SU-DHL-6 (cell line): Measurements from ENCODE around the gene CTSG.

Experiments
- H2AFZ ChIP-seq: fragments of 200-600 bp; sonication (generic); 2 replicates; pipeline ENCODE4 v1.6.1; 2014; ENCODE audit warnings: low read depth, mild to moderate bottlenecking, moderate library complexity, mixed read lengths, antibody characterized with exemption, low read length; ENCODE audit not compliant: severe bottlenecking
- H3F3A ChIP-seq: fragments of 200-600 bp; shearing (Covaris generic); 2 replicates; pipeline ENCODE4 v1.6.0; 2016; ENCODE audit warnings: antibody characterized with exemption, mild to moderate bottlenecking; ENCODE audit not compliant: insufficient read depth
- H3K27ac ChIP-seq: fragments of 200-600 bp; sonication (generic); 2 replicates; pipeline ENCODE4 v1.5.1; 2016; ENCODE audit warnings: low read depth, mild to moderate bottlenecking, low read length, moderate library complexity, mixed read lengths
- H3K27me3 ChIP-seq: fragments of 200-600 bp; sonication (generic), shearing (Covaris generic); 2 replicates; pipeline ENCODE4 v1.6.0; 2014; ENCODE audit warnings: mild to moderate bottlenecking, low read length
- H3K36me3 ChIP-seq: fragments of 200-600 bp; sonication (generic); 2 replicates; pipeline ENCODE4 v1.6.1; 2014; ENCODE audit warnings: mild to moderate bottlenecking, low read length, mixed read lengths
- H3K4me2 ChIP-seq: fragments of 300-600, 200-600 bp; shearing (Covaris generic), sonication (generic); 2 replicates; pipeline ENCODE4 v1.6.0; 2014; ENCODE audit warnings: low read length, low read depth, mild to moderate bottlenecking; ENCODE audit not compliant: poor library complexity, severe bottlenecking
- H3K4me3 ChIP-seq: fragments of 200-600 bp; sonication (generic); 2 replicates; pipeline ENCODE4 v1.5.1; 2014; ENCODE audit warnings: antibody characterized with exemption, low read length, mild to moderate bottlenecking, mixed read lengths; ENCODE audit not compliant: insufficient read depth, poor library complexity, severe bottlenecking
- H3K79me2 ChIP-seq: fragments of 200-600 bp; sonication (generic); 2 replicates; pipeline ENCODE4 v1.6.1; 2014; ENCODE audit warnings: mild to moderate bottlenecking, low read length, moderate library complexity; ENCODE audit not compliant: insufficient read depth
- H3K9ac ChIP-seq: fragments of 200-600 bp; sonication (generic); 2 replicates; pipeline ENCODE4 v1.7.0; 2014; ENCODE audit warnings: mild to moderate bottlenecking, low read length
- H3K9me2 ChIP-seq: fragments of 200-600 bp; sonication (generic); replicated peaks from 2 replicates; pipeline ENCODE4 v1.6.1; 2014; ENCODE audit warnings: low read length; ENCODE audit not compliant: insufficient read depth
- H3K9me3 ChIP-seq: fragments of 200-600 bp; sonication (generic); 2 replicates; pipeline ENCODE4 v1.6.1; 2014; ENCODE audit warnings: low read length, mixed read lengths; ENCODE audit not compliant: insufficient read depth
- H4K20me1 ChIP-seq: fragments of 200-600 bp; sonication (generic); 2 replicates; pipeline ENCODE4 v1.6.1; 2014; ENCODE audit warnings: low read depth, mild to moderate bottlenecking, antibody characterized with exemption, low read length, moderate library complexity, mixed read lengths
- EZH2phosphoT487 ChIP-seq: fragments of 200-600 bp; sonication (generic), shearing (Covaris generic); conservative IDR thresholded peaks from 2 replicates; pipeline ENCODE4 v1.6.1; 2018; ENCODE audit warnings: mild to moderate bottlenecking, antibody characterized with exemption, low read length, moderate library complexity, mixed read lengths
- TF ChIP-seq, protein P1 (sequence below): fragments of 200-600 bp; sonication (generic); IDR thresholded peaks from one replicate; pipeline ENCODE4 v1.5.1; 2017; ENCODE audit warnings: antibody characterized with exemption, mild to moderate bottlenecking, low read length, moderate library complexity; ENCODE audit not compliant: insufficient read depth, poor library complexity, severe bottlenecking

The CTSG gene

DNA sequence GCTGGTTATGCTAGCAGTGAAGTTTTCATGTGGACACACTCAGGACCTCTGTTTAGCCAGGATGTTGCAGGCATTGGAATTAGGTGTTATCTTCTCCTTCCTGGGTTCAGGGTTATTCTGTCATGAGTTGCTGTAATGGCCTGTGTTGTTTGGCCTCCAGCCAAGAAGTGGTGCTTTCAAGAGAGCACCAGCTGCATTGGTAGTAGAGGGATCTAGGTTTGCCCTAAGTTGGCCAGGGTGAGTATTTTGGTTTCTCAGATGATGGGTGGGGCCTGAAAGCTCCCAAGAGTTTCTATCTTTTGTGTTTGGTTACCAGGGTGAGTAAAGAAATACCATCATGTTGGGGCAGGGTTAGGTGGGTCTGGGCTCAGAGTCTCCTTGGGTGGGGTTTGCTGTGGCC, 36.1 kb upstream of the CTSG start:
- H3K9ac ChIP-seq: no peak overlapping the region
- H4K20me1 ChIP-seq: no peaks in the 10 kb centered on the region
- H3K9me2 ChIP-seq: no peaks in the 10 kb centered on the region
- no peak overlapping the region for H2AFZ ChIP-seq
- no peaks in the 10 kb centered on the region for H3K79me2 ChIP-seq
- no peaks in the 10 kb centered on the region for H3F3A ChIP-seq
- no peak overlapping the region for H3K4me2 ChIP-seq
- no peak overlapping the region for H3K4me3 ChIP-seq
- TF ChIP-seq, protein P1, sequence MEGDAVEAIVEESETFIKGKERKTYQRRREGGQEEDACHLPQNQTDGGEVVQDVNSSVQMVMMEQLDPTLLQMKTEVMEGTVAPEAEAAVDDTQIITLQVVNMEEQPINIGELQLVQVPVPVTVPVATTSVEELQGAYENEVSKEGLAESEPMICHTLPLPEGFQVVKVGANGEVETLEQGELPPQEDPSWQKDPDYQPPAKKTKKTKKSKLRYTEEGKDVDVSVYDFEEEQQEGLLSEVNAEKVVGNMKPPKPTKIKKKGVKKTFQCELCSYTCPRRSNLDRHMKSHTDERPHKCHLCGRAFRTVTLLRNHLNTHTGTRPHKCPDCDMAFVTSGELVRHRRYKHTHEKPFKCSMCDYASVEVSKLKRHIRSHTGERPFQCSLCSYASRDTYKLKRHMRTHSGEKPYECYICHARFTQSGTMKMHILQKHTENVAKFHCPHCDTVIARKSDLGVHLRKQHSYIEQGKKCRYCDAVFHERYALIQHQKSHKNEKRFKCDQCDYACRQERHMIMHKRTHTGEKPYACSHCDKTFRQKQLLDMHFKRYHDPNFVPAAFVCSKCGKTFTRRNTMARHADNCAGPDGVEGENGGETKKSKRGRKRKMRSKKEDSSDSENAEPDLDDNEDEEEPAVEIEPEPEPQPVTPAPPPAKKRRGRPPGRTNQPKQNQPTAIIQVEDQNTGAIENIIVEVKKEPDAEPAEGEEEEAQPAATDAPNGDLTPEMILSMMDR: no peak
- no peak for TF ChIP-seq EZH2phosphoT487
- H3K27ac ChIP-seq: no peak overlapping the region
- no peaks in the 10 kb centered on the region for H3K36me3 ChIP-seq
- H3K9me3 ChIP-seq: no peaks in the 10 kb centered on the region
- no peaks in the 10 kb centered on the region for H3K27me3 ChIP-seq

DNA sequence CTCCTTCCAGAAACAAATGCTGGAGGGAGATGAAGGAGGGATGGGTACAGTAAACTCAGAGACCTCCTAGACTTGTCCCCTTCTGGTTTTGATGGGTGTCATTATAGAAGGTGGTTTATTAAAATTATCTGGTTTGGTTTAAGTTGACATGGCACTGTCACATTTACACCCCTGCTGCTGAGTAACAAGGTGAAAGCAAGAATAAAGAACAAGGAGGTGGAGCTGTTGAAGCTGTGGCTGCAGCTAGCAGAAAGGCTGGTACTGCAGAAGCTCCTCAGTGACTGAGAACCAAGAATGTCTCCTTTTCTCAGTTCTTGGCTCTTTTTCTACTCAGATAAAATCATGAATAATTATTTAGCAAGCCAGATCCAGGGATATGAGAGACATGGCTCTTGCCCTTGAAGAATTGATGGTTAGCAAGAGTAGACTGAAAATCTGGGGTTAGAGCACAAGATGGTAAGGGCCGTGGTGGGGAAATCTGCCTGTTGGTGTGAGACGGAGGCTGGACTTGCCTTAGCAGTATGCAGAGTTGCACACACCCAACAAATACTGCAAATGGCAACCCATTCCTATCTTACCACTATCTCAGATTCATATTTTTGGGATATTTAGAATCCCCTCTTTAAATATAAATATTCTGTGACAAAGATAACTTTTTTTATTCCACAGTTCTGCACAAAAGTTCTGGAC, 33.8 kb upstream of the CTSG start, which contains the start of gene GZMH:
GZMH (minus strand) TSS at position 31 of the 690 bp plus-strand sequence. CDS start 72 bp downstream, outside the sequence.
- Histone ChIP-seq H3K9me2 (no peaks in the 10 kb centered on the region), H3F3A (no peaks in the 10 kb centered on the region), H3K4me3 (no peak within 1 kb of the TSS), H4K20me1 (no peaks in the 10 kb centered on the region), H3K4me2 (no peak within 1 kb of the TSS), H3K27ac (no peak within 1 kb of the TSS), H3K9ac (no peak within 1 kb of the TSS), H3K79me2 (no peaks in the 10 kb centered on the region), H3K9me3 (no peaks in the 10 kb centered on the region), H3K36me3 (no peaks in the 10 kb centered on the region), H3K27me3 (no peaks in the 10 kb centered on the region), H2AFZ (no peak within 1 kb of the TSS)
- no peak for TF ChIP-seq EZH2phosphoT487
- TF ChIP-seq, protein P1: no peak

DNA sequence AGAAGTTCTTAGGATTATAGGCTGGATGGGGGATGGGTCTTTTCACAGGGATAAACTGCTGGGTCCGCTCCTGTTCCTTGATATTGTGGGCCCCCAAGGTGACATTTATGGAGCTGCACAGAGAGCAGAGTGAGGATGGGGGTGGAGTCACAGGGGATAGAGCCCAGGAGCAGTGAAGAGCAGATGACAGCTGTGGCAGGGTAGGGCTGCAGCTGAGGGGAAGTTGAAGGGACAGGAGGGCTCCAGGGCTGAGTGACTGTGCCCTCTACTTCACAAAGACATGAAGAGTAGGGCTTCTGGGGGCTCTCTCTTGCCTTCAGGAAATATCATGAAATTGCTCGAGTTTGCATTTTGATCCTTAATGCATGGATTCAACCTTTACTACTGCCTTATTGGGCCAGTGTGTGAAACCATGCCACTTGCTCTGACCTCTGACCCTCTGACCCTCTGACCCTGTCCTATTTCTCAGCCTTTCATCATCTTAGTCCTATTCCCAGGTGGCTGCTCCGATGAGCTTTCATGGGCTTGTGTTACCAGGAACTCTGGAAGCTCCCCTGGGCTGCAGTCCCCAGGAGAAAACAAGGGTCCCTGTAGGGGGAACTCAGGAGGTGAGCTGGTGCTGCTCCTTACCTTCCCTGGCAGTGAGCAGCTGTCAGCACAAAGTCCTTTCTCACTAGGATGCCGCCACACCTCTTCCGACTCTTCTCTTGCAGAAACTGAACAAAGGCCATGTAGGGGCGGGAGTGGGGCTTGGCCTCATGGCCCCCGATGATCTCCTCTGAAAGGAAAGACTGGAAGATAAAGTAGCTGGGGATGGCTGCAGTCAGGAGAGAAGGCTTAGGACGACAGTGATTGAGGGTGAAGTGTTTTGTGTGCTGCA, 31.8 kb upstream of the CTSG start:
- Histone ChIP-seq H3K9ac (no peak overlapping the region), H3K79me2 (no peaks in the 10 kb centered on the region), H3K9me3 (no peaks in the 10 kb centered on the region), H3K9me2 (no peaks in the 10 kb centered on the region), H3F3A (no peaks in the 10 kb centered on the region), H3K27ac (no peak overlapping the region), H3K4me3 (no peak overlapping the region), H3K27me3 (no peaks in the 10 kb centered on the region), H3K36me3 (no peaks in the 10 kb centered on the region), H2AFZ (no peak overlapping the region), H3K4me2 (no peak overlapping the region), H4K20me1 (no peaks in the 10 kb centered on the region)
- TF ChIP-seq, protein P1: no peak
- TF ChIP-seq EZH2phosphoT487: no peak
